ENCODE results near the gene SYNDIG1. TPM values are rescaled to one million over a fixed set of nuclear protein-coding genes. Genes with fewer than 3 reads are reported as not detected.

SYNDIG1 gene
- total RNA-seq, 1 experiment from 2014 or later: 5.4 TPM

GRCh38 chr20:24559114-24559732 is 89.8 kb downstream of the SYNDIG1 start:
- Histone ChIP-seq H2AK5ac (ENCODE audit: insufficient read length, low read length) (no peak overlapping the region), H3K27ac (ENCODE audit: insufficient read length, low read depth, low read length) (no peak overlapping the region), H3K4me1 (ENCODE audit: insufficient read depth, low read length) (no peaks in the 10 kb centered on the region), H2BK20ac (ENCODE audit: low read depth, low read length, poor library complexity, severe bottlenecking) (no peak overlapping the region), H3K23ac (ENCODE audit: insufficient read length, low read depth, low read length) (no peak overlapping the region), H2BK12ac (ENCODE audit: insufficient read length, low read depth, low read length) (no peak overlapping the region), H2AFZ (ENCODE audit: low read length) (no peak overlapping the region), H3K79me1 (ENCODE audit: insufficient read depth, low read depth, low read length, poor library complexity, severe bottlenecking) (no peaks in the 10 kb centered on the region), H3K23me2 (ENCODE audit: insufficient read length, low read depth, low read length, poor library complexity, severe bottlenecking) (no peaks in the 10 kb centered on the region), H3K56ac (ENCODE audit: insufficient read length, low read depth, low read length) (no peak overlapping the region), H3T11ph (ENCODE audit: low read length) (no peak overlapping the region), H3K27me3 (ENCODE audit: insufficient read depth, low read length) (no peaks in the 10 kb centered on the region; the same call in 1 of the 2 replicates), H3K9ac (ENCODE audit: extremely low read depth, insufficient read length, low read length) (no peak overlapping the region), H3K14ac (ENCODE audit: insufficient read depth, low read length) (no peak overlapping the region), H3K9me3 (ENCODE audit: control insufficient read depth, low read depth, low read length) (peaks cover 9% of the 10 kb centered on the region), H3K18ac (ENCODE audit: insufficient read length, low read depth, low read length) (no peak overlapping the region), H4K5ac (ENCODE audit: insufficient read length, low read depth, low read length) (no peak overlapping the region), H3K4me2 (ENCODE audit: insufficient read depth, insufficient read length, low read length) (no peak overlapping the region), H2BK120ac (ENCODE audit: low read depth, low read length, poor library complexity, severe bottlenecking) (no peak overlapping the region), H4K20me1 (ENCODE audit: control insufficient read depth, insufficient read depth, insufficient read length) (no peaks in the 10 kb centered on the region), H4K91ac (ENCODE audit: insufficient read length, low read depth, low read length) (no peak overlapping the region), H2BK15ac (ENCODE audit: low read depth, low read length) (no peak overlapping the region), H4K8ac (replicated peaks; ENCODE audit: insufficient read length, low read depth, low read length) (no peak overlapping the region), H2BK5ac (ENCODE audit: insufficient read length, low read length) (no peak overlapping the region), H3K79me2 (ENCODE audit: insufficient read depth, low read length) (no peaks in the 10 kb centered on the region), H3K4ac (ENCODE audit: low read depth, low read length) (no peak overlapping the region)
- Mint-ChIP-seq H3K9me3 (peaks cover 39 to 43% of the 10 kb centered on the region in 2 experiments), H3K4me1 (peaks cover 4% of the 10 kb centered on the region in 2 experiments; a peak in 3 of 4 replicates), H3K4me3 (no peak overlapping the region), H3K27ac (no peak overlapping the region), H3K27me3 (ENCODE audit: low read depth) (peaks cover 4% of the 10 kb centered on the region), H3K36me3 (ENCODE audit: insufficient read depth in 1 of 3, low read depth in 3 of 3) (peaks cover 20 to 43% (median 27%) of the 10 kb centered on the region in 3 experiments)
- no peak for DNase-seq
- TF ChIP-seq CTCF (conservative IDR thresholded peaks at IDR 0.05): no peak
- WGBS (ENCODE audit: extremely low coverage, insufficient read length, low lambda C conversion rate): no CpG with 5 or more reads among the region's 2 CpGs
